GM19372 (cell line): ENCODE data around the gene CEMIP.

Experiments used
- ATAC-seq: cut with Tn5 transposase; IDR thresholded peaks from one replicate; pipeline ENCODE4 v1.9.1; 2021; ENCODE audit warnings: mild to moderate bottlenecking, low read depth, moderate library complexity; ENCODE audit not compliant: unreplicated experiment

CEMIP gene

GRCh38 chr15:80970018-80970657, 191.0 kb downstream of the CEMIP start:
- no peak for ATAC-seq

- no peak for ATAC-seq
Observed at GRCh38 chr15:80970658-80971057, 191.5 kb downstream of the CEMIP start.

- no peak for ATAC-seq
Observed at GRCh38 chr15:80971143-80971542, 192.0 kb downstream of the CEMIP start.

- no peak for ATAC-seq
Observed at GRCh38 chr15:80972276-80972675, 193.1 kb downstream of the CEMIP start.

GRCh38 chr15:80974914-80975313, 195.7 kb downstream of the CEMIP start:
- ATAC-seq, result no peak

GRCh38 chr15:80976851-80977250, 197.7 kb downstream of the CEMIP start:
- no peak for ATAC-seq

- no peak for ATAC-seq
Observed at GRCh38 chr15:80977627-80978036, 198.5 kb downstream of the CEMIP start.

GRCh38 chr15:80978685-80979329, 199.6 kb downstream of the CEMIP start:
- no peak for ATAC-seq

GRCh38 chr15:80979538-80980200, 200.5 kb downstream of the CEMIP start:
- ATAC-seq, result no peak

- no peak for ATAC-seq
Observed at GRCh38 chr15:80982205-80982604, 203.0 kb downstream of the CEMIP start.

- no peak for ATAC-seq
Observed at GRCh38 chr15:80982839-80983238, 203.7 kb downstream of the CEMIP start.

- ATAC-seq, result no peak
Observed at GRCh38 chr15:80984856-80985255, 205.7 kb downstream of the CEMIP start.

GRCh38 chr15:80985981-80986380, 206.8 kb downstream of the CEMIP start:
- ATAC-seq, result no peak

- no peak for ATAC-seq
Observed at GRCh38 chr15:80986487-80986886, 207.3 kb downstream of the CEMIP start.

- no peak for ATAC-seq
Observed at GRCh38 chr15:80988148-80988796, 209.1 kb downstream of the CEMIP start.

GRCh38 chr15:80989081-80989517, 209.9 kb downstream of the CEMIP start:
- ATAC-seq, result peak; percentile 7

- peak; percentile 93 for ATAC-seq
Observed at GRCh38 chr15:80989518-80990478, 210.6 kb downstream of the CEMIP start, which contains the start of gene MESD. Gene MESD, minus strand, starts transcription at chr15:80989819. Its CDS starts 28 bp downstream, at chr15:80989791.

GRCh38 chr15:80990955-80991354, 211.8 kb downstream of the CEMIP start:
- ATAC-seq, result no peak

GRCh38 chr15:80991421-80991820, 212.3 kb downstream of the CEMIP start:
- ATAC-seq, result no peak

- no peak for ATAC-seq
Observed at GRCh38 chr15:80992006-80992405, 212.8 kb downstream of the CEMIP start.
